Femur (tissue), 1 donor: ENCODE results near the gene OR5AU1.
"Not testable (repeated sequence)": the region's sequence is repeated elsewhere in the genome, so short reads cannot be mapped to it uniquely, and the experiment has no call there.

ENCODE experiments used
- DNase-seq: peaks from one replicate; pipeline ENCODE4 v3.0.0-alpha.2; 2017

The OR5AU1 gene

GRCh38 chr14:21169573-21169972 lies 13.7 kb upstream of the OR5AU1 start:
- no peak for DNase-seq

DNA sequence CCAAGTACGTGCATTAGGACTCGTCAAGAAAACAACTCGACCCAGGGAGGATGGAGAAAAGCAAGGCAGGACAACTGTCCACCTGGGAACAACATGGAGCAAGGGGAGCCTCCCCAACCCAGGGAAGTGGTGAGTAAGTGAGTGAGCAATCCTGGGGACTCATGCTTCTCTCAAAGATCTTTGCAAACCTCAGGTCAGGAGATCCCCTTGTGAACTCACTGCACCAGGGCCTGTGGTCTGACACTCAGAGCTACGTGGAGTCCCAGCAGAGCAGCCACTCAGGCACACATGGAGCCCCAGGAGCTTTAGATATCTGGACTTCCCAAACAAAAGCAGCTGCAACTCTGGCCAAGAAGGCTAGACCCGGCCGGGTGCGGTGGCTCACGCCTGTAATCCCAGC lies 12.2 kb upstream of the OR5AU1 start:
- DNase-seq = no peak

DNA sequence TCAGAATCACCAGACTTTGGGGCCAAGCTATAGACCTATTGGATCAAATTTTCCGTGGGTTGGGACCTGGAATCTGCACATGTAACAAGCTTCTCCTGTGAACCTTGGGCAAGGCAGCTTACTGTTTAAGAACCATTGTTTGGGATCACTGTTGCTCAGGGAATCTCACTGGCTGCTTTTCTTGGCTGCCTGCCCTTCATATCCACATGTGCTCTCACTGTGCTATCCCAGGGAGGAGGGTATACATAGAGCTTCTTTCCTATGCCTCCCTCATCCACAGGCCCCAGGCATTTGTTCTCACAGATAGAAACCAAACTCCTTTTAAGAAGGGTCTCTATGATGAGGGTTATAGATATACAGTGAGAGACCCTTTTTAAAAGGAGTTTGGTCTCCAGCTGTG lies 9.8 kb upstream of the OR5AU1 start:
- not testable (repeated sequence) for DNase-seq

DNA sequence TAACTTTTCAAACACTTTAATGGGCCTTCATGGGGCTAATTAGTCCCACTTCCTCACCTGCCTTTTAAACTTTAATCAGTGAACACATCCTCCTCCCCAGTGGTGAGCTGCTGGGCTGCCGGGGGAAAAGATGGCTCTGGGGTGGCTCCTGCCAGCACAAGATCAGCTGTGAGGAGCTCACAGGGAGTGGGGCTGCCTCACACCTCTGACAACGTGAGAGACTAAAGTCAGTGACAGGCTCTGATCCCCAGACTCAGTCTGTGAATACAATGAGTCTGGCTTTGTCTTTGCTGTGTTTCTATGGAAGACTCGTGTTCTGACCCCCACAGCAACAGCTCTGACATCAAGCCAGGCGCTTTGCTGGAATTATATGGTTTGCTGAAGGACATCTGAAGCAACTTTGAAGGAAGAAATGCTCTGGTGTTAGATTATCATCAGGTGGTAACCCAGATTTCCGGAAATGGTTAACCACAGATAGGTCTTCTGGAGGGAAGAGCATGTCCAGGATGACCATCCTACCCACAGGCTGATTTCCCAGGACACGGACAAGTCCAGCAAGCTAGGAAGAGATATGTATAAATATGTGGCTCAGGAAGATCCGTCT lies 9.2 kb upstream of the OR5AU1 start:
- not testable (repeated sequence) for DNase-seq

DNA sequence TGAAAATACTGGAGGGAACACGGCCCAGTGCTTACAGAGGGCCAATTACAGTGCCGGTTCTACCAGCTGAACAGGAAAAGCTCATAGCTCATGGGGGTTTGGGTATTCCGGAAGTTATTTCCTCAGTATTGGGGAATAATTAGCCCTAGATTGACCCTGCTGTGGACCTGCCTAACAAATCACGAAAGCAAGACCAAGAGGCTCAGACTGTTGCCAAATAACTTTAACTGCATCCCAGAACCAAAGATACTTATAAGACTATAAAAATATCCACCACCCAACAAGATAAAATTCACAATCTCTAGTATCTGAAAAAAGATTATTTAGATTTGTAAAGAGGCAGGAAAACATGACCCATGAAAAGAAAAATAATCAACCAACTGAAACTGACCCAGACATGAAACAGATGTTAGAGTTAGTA lies 8.0 kb upstream of the OR5AU1 start:
- DNase-seq = no peak

DNA sequence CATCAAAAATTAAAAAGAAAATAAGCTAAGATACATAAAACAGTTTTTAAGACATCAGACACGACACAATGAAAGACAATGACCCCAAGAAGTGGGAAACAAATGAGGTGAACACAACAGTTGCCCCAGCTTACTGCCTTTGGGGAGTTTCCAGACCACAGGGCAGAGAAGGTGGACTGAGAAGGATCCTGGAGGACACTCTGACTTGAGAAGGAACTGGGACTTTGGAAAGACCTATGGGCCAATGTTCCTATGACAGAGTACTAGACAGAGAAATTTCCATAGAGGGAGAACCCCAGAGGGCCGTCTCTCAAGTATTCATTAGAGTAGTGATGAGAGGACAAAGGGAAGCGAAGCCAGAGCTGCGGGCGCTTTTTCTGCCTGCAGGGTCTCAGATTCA lies 6.2 kb upstream of the OR5AU1 start:
- no peak for DNase-seq

DNA sequence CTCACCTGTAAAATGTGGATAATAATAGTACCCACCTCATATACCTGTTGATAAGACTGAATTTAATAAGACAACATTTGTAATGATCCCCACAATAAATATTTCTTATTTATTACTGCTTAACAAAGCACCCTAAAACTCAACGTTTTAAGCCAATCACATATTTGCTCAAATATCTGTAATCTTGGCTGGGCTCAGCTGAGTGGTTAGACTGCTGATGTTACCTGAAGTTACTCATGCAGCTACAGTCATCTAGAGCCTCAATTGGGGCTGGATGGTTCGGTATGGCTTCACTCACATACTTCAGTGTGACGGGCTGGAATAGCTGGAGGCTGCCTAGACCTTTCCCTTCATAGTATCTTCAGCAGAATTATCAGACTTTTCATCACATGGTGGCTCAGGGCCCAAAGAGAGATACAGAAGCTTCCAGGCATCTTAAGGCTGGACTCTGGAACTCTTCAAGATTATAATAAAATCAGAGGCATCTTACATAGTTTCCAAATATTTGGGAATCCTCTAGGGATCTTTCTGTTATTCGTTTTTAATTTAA lies 4.3 kb upstream of the OR5AU1 start:
- no peak for DNase-seq

DNA sequence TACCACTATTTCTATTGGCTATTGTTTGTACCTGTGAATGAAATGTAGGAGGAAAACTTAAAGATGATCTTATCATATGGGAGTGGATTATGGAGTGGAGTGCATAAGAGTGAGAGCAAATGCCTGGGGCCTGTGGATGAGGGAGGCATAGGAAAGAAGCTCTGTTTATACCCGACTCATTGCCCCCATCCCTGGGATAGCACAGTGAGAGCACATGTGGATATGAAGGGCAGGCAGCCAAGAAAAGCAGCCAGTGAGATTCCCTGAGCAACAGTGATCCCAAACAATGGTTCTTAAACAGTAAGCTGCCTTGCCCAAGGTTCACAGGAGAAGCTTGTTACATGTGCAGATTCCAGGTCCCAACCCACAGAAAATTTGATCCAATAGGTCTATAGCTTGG lies 2.3 kb upstream of the OR5AU1 start:
- not testable (repeated sequence) for DNase-seq

- no peak for DNase-seq
These were observed 6.1 kb downstream of the OR5AU1 start for GRCh38 chr14:21149641-21150367.

DNA sequence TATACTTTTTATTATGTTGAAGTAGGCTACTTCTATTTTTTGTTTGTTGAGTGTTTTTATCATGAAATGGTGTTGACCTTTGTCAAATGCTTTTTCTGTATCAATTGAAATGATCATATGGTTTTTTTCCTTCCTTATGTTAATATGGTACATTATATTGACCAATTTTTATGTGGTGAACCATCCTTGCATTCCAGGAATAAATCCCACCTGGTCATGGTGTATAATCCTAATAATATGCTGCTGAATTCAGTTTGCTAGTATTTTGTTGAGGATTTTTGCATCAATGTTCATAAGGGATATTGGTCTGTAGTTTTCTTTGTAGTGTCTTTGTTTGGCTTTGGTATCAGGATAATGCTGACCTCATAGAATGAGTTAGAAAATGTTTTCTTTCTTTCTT lies 10.4 kb downstream of the OR5AU1 start:
- DNase-seq = no peak

DNA sequence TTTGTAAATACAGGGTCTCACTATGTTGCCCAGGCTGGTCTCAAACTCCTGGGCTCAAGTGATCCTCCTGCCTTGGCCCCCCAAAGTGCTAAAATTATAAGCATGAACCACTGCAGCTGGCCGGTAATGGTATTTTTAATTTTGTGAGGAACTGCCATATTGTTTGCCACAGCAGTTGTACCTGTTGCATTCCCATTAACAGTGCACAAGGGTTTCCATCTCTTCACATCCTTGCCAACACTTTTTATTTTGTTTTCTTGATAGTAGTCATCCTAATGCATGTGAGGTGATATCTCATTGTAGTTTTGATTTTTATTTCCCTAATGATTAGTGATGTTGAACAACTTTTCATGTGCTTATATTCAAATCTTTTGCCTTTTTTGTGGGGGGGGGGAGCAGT lies 13.5 kb downstream of the OR5AU1 start:
- no peak for DNase-seq

GRCh38 chr14:21136024-21136423 lies 19.8 kb downstream of the OR5AU1 start:
- no peak for DNase-seq

- no peak for DNase-seq
These were observed 22.0 kb downstream of the OR5AU1 start for GRCh38 chr14:21133901-21134300.

DNA sequence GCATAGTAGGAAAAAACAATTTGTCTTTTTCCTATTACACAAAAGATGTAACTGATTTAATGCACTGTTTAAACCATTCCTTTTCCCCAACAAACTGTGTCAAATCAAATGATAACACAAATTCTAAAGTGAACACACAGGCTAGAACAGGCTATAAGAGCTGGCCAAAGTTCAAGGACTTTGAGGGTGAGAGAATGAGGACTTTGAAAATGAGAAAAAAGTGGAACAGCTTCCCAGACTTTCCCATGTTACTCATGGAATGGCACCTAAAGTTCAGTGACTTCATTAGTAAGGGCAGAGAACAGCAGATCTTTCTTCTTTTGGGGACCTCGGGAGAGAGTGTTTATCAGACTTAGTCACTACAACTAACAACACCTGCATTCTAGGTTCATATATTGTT lies 32.4 kb downstream of the OR5AU1 start:
- no peak for DNase-seq

GRCh38 chr14:21121122-21121521 lies 34.7 kb downstream of the OR5AU1 start:
- DNase-seq = no peak

GRCh38 chr14:21120686-21121085 lies 35.2 kb downstream of the OR5AU1 start:
- DNase-seq = no peak

- no peak for DNase-seq
These were observed 36.9 kb downstream of the OR5AU1 start for GRCh38 chr14:21118933-21119332.

GRCh38 chr14:21113369-21113768 lies 42.5 kb downstream of the OR5AU1 start:
- DNase-seq = no peak

GRCh38 chr14:21112255-21112654 lies 43.6 kb downstream of the OR5AU1 start:
- no peak for DNase-seq

- DNase-seq = no peak
These were observed 46.3 kb downstream of the OR5AU1 start for GRCh38 chr14:21109377-21110138.

DNA sequence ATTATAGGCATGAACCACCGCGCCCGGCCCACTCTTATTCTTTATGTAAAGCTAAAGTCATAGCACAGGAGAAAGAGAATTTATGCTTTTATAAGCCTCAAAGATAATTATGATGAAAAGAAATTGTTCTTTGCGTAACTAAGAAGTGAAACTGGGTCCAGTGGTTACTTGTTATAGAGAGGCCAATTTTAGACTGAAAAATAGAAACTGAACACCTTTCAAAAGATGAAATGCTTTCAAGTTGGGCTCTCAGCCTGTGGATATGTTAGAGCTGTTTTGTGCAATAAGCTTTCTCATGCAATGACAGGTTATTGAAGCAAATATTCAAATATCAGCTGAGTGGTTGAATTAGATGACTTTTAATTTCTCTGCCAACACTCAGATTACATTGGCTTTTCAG lies 47.1 kb downstream of the OR5AU1 start:
- DNase-seq = no peak

DNA sequence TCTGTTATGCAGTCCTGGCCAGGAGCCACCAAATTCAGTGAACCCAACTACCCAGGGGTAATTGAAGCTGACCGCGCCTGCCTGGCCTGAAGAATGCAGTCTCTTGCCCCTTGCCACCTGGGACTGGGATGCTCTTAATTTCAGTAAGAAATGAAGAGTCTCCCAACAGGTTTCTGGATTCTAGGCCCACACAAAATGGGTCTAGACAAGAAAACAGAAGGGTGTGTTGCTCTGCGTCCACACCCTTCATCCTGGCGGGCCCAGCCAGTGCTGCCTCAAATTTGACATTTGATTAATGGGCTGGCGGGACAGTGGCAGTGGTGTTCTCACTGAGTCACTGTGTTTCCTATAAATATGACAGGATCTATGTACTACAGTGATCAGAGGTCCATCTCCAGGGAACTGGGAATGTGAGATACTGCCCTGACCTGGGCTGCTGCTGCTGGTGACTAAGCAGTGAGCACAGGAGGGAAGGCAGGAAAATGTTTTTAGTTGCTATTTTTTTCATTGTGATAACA lies 48.5 kb downstream of the OR5AU1 start:
- no peak for DNase-seq

DNA sequence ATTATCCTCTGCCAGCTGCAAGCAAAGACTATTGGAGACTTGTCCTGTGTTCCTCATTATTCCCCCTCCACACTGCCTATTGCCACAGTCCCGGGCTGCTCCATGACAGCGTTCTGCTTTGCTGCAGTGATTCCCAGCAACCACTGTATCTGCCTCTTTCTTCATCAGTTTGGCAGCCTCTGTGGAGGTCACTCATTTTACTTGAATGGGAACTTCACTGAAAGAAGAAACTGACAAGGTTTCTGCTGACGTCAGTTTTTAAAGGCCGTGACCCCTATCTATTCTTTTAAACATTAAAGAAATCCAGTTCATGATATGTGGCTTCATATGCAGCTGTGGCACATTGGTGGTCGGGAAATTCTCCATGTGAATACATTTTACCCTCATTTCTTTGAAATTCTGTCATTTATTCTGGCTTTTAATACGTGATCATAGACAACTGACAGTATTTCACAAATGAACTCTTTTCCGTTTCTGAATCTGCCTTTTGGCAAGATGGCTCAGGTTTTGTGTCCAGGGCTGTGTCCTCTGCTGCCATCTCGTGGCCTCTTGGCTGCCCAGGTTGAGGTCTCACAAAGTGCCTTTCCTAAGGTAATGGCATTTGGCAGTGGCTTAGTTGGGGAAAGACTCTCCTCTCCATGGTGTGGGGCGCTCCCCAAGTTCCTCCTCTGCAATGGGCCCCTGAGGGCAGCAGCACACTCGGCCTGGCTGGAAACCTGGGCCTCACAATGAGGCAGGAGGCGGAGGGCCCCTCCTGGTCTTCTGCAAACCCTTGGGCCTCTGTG lies 49.2 kb downstream of the OR5AU1 start:
- peak; percentile 87 for DNase-seq
